ENCODE data around the gene TLCD3A. TPM values are rescaled to one million over a fixed set of nuclear protein-coding genes. Genes with fewer than 3 reads are reported as not detected.

TLCD3A gene
- total and polyA plus RNA-seq, 9 of the 15 experiments (the other 6 are each of a cell fraction or from before 2014, with no cell fraction given) = 1.3 to 13.5 (median 7.3) TPM

- no TSS peak for BruUV-seq (replicated peaks)
- Histone ChIP-seq H3K4me3 (no peak overlapping the region), H3K9me3 (replicated peaks; ENCODE audit: control insufficient read depth, insufficient read depth, low read depth, low read length) (no peaks in the 10 kb centered on the region), H3K79me2 (ENCODE audit: control insufficient read depth, insufficient read depth, low read length) (no peaks in the 10 kb centered on the region), H3K27ac (ENCODE audit: extremely low read depth, low read depth, low read length) (no peak overlapping the region), H3K9me1 (ENCODE audit: control insufficient read depth, insufficient read depth, low read length) (no peaks in the 10 kb centered on the region), H3K4me2 (ENCODE audit: insufficient read depth, low read length) (no peak overlapping the region), H4K20me1 (replicated peaks; ENCODE audit: control insufficient read depth, insufficient read depth, low read length) (no peaks in the 10 kb centered on the region), H3K9ac (ENCODE audit: insufficient read depth in 1 of 2, low read depth in 2 of 2, low read length in 2 of 2) (no peak overlapping the region), H3K4me1 (replicated peaks in 1 of 2; ENCODE audit: control insufficient read depth in 2 of 2, insufficient read depth in 2 of 2, low read length in 2 of 2) (no peaks in the 10 kb centered on the region), H3K36me3 (ENCODE audit: control insufficient read depth, insufficient read depth, low read length) (peaks cover 46% of the 10 kb centered on the region), H3K27me3 (ENCODE audit: control insufficient read depth in 2 of 2, insufficient read depth in 2 of 2, low read length in 2 of 2) (no peaks in the 10 kb centered on the region), H2AFZ (ENCODE audit: low read depth, low read length) (no peak overlapping the region)
- POLR2A ChIA-PET = interaction anchor here (1.1 kb wide), 1 partner anchor 815 kb away, joined by 4 read pairs; no protein-coding TSS in a partner anchor
- in situ Hi-C loops (cut with MboI) (no loop called here), intact Hi-C loops (cut with micrococcal nuclease) (no loop called here)
- WGBS (ENCODE audit: insufficient coverage, low coverage, missing lambda C conversion rate) = 73% methylated on average over 8 of the region's 10 CpGs
- FAIRE-seq (no peak), ATAC-seq (no peak), DNase-seq (ENCODE audit: extremely low read depth in 1 of 4, low spot score in 3 of 4) (no peak)
- CTCF ChIA-PET (ENCODE audit: low intra/inter-chr PET ratio) = no interaction called here
- TF ChIP-seq CHD4 (IDR thresholded peaks at IDR 0.05; ENCODE audit: insufficient read depth, insufficient replicate concordance, low read depth, low read length, poor library complexity, severe bottlenecking) (no peak), UBTF (IDR thresholded peaks at IDR 0.05; ENCODE audit: borderline replicate concordance in 1 of 2, low read depth in 2 of 2, low read length in 2 of 2) (no peak)
Measured at GRCh38 chr17:692116-692515, 40.3 kb upstream of the TLCD3A start.

Measured in K562 (cell line).